Measurements from ENCODE around the gene PRUNE1.

PRUNE1 gene

GRCh38 chr1:150979092-150980056, 28.9 kb upstream of the PRUNE1 start:
- peak; percentile 90 for DNase-seq

GRCh38 chr1:150981177-150981804, 27.0 kb upstream of the PRUNE1 start:
- DNase-seq: peak; percentile 98

DNA sequence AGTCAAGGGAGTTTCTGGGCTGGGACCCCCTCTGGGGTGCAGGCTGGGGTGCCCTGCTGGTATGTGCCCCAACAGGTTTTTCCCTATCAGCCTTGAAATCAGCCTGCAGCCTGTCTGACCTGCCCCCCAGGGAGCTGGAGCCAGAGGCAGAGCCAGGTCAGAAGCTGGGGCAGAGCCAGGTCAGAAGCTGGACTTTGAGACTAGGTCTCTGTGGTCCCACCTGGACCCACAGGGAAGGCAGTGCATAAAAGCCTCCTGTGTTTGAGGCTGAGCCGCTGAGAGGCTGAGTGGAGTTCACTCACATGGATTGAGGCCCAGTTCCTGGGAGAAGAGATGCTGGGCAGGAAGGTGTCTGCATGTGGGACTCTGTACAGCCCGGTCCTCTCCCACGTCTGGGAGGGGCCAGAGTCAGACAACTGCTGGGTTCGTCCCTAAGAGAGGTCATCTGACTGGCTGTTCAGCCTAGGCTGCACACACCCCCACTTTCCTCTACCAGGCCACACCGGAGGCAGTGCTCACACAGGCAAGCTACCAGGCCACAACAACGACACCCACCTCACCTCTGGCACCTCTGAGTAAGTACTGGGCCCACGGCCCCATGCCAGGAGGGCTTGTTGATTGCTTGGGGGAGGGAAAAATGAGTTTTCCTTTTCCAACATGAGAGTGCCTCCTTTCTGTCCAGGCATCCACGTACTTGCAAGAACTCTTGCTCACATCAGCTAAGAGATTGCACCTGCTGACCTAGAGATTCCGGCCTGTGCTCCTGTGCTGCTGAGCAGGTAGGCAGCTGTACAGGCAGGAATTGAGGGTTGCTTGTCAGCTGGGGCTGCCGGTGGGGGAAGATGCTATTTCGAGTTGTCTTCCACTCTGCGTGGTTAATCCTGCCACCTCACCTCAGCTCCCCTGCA, 26.2 kb upstream of the PRUNE1 start, which contains the start of gene ANXA9:
Gene ANXA9, plus strand, starts transcription at position 488 of the 908 bp plus-strand sequence. CDS start 814 bp downstream, outside the sequence.
- peak; percentile 43 for DNase-seq

DNA sequence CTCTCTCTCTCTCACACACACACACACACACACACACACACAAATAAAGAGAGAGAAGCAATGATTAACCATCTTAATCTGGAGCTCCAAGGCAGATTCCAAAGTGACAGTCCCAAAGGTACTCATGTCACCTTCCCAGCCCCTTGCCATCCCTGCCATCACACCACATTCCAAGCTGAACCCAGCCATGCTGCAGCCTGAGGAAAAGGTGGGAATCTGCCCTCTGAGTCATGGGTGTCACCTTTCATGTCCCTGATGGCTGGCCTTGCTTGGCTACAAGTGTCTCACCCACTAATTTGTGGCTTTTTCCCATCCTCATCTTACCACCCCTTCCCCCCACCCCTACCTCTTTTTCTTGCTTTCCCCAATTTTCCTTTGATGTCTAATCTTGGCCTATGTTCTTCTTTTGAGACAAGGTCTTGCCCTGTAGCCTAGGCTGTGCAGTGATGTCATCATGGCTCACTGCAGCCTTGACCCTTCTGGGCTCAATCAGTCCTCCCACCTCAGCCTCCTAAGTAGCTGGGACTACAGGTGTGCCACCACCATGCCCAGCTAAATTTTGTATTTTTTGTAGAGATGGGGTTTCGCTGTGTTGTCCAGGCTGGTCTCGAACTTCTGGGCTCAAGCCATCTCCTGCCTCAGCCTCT, 22.9 kb upstream of the PRUNE1 start:
- DNase-seq: no peak

DNA sequence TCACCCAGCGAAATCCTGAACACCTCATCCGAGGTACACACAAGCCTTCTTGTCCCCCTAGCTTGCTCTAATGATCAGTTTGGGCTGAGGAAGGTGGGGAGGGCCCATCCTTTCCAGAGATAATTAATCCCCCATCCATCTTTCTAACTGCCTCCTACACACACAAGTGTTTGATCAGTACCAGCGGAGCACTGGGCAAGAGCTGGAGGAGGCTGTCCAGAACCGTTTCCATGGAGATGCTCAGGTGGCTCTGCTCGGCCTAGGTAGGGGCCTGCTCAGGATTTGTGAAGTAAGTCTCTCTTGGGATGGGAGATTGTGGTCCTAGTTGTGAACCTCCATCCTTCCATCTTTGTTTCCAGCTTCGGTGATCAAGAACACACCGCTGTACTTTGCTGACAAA, 20.3 kb upstream of the PRUNE1 start:
- no peak for DNase-seq

DNA sequence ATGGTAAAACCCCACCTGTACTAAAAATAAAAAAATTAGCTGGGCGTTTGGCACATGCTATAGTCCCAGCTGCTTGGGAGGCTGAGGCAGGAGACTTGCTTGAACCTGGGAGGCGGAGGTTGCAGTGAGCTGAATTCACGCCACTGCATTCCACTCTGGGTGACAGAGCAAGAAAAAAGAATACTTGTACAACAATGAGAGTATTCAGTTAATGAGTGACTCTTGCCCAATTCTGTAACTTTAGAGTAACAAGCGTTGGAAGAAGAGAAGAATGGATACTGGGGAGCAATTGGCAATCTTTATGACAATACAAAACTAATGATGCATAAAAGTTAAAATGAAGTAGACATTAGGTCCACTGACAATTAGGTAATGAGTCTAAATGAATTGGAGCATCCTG, 15.6 kb upstream of the PRUNE1 start:
- no peak for DNase-seq

DNA sequence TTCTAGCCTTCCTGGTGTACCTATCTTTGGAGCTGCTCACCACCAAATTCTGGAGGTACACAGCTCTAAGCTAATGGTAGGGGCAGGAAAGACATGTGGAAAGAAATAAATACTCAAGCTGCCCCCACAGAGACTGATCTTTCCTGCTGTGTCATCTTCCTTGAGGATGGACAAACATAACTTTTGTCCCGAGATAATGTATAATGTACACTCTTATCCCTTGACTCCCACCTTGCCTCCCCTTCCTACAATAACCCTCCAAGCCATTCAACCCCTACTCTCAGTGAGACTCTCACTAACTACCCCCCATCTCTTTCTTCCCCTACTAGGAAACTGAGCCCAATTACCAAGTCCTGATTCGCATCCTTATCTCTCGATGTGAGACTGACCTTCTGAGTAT, 14.0 kb upstream of the PRUNE1 start:
- DNase-seq: no peak

DNA sequence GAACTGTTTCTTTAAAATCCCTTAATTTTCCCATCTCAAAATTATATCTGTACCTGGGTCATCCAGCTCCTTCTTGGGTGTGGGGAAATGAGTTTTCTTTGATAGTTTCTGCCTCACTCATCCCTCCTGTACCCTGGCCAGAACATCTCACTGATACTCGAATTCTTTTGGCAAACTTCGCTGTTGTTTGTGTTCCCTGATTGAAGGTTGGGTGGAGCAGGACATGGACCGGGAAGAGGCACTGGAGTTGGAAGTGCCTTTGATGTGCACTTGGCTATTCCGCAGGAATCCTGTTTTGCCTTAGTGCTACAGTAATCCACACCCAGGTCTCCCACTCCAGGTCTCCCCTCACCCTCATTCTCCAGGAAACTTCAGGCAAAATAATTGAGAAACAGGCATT, 12.8 kb upstream of the PRUNE1 start:
- DNase-seq: no peak

DNA sequence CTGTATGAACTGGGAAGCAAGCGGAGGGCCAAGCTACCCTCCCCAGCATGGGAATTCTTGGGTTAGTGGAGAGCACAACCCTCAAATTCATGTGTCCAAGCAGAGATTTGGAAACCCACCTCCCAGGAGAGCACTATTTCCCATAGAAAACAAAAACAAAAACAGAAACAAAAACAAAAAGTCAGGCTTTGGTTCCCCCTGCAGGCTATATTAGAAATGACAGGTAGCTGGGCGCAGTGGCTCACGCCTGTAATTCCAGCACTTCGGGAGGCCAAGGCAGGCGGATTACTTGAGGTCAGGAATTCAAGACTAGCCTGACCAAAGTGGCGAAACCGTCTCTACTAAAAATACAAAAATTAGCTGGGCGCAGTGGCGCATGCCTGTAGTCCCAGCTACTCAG, 12.4 kb upstream of the PRUNE1 start:
- peak; percentile 13 for DNase-seq

- DNase-seq: no peak
Measured at GRCh38 chr1:150997126-150997872, 10.9 kb upstream of the PRUNE1 start.

DNA sequence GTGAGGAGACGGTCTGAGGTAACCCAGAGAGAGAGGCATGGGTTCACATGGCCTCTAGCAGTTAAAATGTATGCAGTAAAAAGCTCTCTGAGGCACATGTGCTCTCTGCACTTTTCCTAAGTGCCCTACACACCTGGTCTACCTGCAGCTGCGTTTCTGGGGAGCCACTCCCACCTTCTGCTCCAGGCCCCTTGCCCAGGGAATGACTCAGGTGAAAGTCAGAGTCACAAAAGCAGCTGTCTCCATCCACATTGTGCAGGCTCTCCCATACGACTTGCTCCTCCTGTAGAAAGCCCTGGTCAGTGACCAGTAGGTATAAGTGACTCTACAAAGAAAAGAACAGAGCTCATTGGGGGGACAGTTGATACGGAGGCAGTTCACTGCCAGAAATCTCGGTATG, 10.3 kb upstream of the PRUNE1 start:
- DNase-seq: no peak

DNA sequence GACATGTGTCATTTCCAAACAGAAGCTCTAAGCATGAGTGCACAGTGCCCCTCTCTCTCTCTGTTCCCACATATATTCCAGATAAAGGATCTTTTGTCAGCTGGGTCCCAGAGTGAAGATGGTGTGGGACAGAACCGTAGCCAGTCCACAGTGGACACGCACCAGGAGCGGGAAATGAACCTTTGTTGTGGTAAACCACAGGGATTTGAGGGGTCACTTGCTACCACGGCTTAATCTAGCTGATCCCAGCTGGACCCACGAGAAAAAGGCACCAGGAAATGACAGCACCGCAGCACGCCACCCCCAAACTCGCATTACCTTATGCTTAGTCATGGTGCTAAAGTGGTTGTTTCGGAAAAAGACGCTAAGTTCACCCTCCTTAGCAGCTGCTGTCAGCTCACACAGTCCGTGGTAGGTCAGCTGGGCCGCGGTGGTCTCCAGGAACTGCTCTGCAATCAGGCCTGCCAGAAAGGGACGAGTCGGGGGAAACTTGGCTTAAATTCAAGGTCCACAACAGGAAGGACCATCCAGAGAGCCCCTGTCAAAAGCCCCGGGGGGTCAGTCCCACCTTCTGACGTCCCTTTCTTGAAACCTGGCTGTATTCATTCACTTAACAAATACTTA, 9.1 kb upstream of the PRUNE1 start:
- no peak for DNase-seq

DNA sequence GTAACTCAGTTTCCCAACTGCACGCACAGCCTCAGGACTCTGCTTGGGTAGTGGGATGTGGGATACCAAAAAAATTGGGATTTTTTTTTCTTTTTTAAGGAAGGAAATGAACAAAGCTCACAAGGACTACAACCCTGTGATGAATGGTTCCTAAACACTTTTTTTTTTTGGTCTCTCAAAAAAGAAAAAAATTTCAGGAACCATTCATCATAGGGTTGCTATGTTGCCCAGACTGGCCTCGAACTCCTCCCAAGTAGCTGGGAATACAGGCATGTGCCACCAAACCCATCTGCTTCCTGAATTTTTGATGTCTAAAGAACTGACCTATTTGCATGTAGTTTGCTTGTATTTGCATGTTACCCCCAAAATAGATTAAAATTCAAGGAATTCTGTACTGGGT, 8.3 kb upstream of the PRUNE1 start:
- no peak for DNase-seq

GRCh38 chr1:151000408-151000807, 7.8 kb upstream of the PRUNE1 start:
- no peak for DNase-seq

DNA sequence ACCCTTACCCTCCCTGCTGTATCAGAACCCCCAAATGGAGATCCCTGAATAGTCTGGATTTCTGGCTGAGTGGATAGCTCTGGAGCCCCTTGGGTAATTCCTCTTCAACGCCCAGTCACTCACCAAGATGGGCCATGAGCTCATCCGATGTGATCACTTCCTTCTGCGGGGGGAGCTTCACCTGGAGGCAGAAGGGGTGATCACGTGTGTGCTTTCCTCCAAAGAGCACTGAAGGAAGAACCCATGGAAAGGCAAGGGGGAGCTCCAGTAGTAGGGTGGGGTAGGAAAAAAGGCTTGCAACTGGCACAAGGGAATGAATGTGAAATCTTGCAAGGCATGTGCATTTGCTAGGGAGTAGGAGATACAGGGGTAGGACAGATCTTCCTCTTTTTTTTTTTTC, 6.6 kb upstream of the PRUNE1 start:
- no peak for DNase-seq

DNA sequence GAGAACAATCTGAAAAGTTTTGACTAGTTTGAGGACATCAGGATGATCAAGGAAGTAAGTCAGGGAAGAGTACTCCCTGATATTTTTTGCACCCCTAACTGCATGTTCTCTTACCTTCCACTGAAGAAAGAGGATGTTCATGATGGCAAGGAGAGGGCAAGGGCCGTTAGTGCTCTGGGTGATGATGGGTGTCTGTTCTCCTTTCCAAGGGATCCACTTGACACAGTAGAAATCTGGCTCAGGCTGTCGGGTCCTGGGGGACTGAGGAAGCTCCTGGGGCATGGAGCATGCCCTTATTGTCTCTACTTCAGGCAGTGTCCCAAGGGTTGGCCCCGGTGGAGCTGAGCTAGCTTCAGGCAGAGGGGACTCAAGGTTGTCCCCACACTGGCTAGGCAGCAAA, 6.2 kb upstream of the PRUNE1 start:
- no peak for DNase-seq

GRCh38 chr1:151002611-151003010, 5.6 kb upstream of the PRUNE1 start:
- no peak for DNase-seq

DNA sequence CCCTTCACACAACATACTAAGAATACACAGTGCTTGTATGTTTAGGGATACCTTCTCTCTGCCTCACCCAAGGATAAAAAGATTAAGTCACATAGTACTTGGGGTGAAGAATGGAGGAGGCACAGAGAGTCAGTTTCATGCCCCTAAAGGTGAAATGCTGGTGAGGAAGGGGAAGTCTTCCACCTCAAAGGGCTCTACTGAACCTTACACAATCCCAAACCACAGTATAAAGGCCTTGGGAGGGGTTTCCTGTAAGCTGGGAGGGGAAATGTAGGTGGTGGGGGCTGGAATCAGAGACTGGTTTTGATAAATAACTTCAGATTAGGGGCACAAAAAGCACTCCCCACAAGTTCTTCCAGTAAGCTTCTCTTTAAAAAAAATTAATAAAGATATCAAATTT, 5.1 kb upstream of the PRUNE1 start:
- DNase-seq: no peak

- peak; percentile 55 for DNase-seq
Measured at GRCh38 chr1:151005729-151006319, 2.4 kb upstream of the PRUNE1 start.

- DNase-seq: peak; percentile 93
Measured at GRCh38 chr1:151006327-151007052, 1.8 kb upstream of the PRUNE1 start, which contains the start of gene MINDY1. Gene MINDY1 (minus strand): TSS chr1:151006902. CDS start chr1:151002617, 4,285 bp downstream.
